HG03196 (cell line): ENCODE measurements around the gene ALKBH4.
A peak's percentile ranks its signal among the peaks of the same experiment; 100 is the strongest.
"Not testable (repeated sequence)": the region's sequence is repeated elsewhere in the genome, so short reads cannot be mapped to it uniquely, and the experiment has no call there.

Source experiments
- ATAC-seq: cut with Tn5 transposase; IDR thresholded peaks from one replicate; pipeline ENCODE4 v1.9.1; 2021; ENCODE audit not compliant: unreplicated experiment

Gene ALKBH4, protein sequence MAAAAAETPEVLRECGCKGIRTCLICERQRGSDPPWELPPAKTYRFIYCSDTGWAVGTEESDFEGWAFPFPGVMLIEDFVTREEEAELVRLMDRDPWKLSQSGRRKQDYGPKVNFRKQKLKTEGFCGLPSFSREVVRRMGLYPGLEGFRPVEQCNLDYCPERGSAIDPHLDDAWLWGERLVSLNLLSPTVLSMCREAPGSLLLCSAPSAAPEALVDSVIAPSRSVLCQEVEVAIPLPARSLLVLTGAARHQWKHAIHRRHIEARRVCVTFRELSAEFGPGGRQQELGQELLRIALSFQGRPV

DNA sequence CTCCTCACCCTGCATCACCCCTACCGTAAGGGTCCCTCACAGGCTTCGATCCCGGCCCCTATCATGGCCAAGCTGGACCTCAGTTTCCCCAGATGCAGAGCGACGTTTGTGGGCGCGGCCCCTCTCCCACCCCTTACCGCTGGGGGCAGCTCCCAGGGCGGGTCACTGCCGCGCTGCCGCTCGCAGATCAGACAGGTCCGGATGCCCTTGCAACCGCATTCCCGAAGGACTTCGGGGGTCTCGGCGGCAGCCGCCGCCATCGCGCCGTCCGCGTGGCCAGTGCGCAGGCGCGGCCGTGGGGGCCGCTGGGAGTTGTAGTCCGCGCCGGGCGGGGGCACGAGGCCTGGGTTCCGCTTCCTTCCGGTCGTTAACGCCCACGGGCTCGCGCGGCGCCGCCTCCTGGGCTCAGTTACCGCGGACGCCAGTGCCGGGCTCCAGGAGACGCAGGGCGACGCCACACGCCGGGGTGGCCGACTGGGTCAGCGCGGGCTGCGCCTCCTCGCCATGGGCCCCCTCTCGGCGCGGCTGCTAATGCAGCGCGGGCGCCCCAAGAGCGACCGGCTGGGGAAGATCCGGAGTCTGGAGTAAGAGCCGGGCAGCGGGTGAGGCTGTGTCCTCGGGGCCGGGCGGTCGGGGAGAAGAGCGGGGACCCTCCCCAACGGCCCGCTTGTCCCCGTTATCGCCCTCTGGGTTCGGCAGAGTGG is at the start of gene ALKBH4, which contains the start of gene LRWD1:
Gene ALKBH4, minus strand, starts transcription at position 287 of the 704 bp plus-strand sequence. Its CDS starts 27 bp downstream, at position 260.
Gene LRWD1, plus strand, starts transcription at position 408 of the 704 bp plus-strand sequence. Its CDS starts 97 bp downstream, at position 505.
- ATAC-seq: peak; percentile 81

DNA sequence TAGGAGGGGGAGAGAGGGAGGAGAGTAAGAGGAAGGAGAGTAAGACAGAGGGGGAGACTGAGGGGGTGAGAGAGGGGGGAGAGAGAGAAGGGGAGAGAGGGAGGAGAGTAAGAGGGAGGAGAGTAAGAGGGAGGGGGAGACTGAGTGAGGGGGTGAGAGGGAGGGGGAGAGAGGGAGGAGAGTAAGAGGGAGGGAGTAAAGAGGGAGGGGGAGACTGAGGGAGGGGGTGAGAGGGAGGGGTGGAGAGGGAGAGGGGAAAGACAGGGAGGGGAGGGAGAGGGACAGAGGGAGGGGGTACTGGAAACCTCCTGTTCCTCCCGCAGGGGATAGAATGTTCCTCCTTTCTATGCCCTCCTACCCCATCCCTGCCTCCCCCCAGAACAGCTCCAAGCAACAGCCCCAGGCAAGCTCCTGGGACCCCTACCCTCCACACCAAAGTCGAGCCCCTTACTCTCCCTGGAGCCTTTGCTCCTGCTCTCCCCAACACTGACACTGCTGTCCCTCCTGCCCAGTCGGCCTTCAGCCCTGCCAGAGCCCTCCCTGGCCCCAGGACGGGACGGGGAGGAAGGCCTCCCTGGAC is 48.1 kb upstream of the ALKBH4 start:
- not testable (repeated sequence) for ATAC-seq

DNA sequence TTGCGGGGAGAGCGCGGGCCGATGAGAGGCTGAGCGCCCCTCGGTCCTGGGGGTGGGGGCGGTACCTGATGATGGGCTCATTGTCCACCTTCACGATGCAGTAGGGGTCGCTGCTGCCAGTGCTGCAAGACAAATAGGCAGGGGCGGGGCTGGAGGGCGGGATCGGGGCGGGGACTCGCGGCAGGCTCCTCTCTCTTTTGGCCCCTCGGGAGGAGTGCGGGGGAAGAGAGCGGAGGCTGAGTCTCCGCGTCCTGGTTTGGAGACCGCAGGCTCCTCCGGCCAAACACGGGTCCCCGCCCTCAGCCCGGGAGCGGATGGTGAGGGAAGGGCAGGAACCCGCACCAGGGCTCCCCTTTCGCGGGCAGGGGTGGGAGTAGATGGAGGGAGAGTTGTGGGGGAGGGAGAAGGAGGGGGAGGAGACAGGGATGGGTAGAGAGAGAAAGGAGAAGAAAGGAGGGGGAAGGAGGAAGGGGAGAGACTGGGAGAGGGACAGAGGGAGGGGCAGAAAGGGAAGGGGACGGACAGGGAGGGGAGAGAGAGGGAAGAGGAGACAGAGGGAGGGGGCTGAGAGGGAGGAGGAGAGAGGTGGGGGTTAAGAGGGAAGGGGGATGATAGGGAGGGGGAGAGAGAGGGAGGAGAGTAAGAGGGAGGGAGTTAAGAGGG is 47.3 kb upstream of the ALKBH4 start:
- peak; percentile 29 for ATAC-seq

DNA sequence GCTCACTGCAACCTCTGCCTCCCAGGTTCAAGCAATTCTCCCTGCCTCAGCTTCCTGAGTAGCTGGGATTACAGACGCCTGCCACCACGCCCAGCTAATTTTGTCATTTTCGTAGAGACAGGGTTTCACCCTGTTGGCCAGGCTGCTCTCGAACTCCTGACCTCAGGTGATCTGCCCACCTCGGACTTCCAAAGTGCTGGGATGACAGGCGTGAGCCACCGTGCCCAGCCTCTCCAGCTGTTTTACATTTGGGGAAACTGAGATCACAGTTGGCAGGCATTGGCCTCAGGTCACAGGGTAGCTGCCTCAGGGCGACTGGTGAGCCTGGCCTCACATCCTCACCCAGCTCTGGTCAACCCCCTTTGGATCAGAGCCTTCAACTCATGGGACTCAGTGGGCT is 45.9 kb upstream of the ALKBH4 start:
- not testable (repeated sequence) for ATAC-seq

DNA sequence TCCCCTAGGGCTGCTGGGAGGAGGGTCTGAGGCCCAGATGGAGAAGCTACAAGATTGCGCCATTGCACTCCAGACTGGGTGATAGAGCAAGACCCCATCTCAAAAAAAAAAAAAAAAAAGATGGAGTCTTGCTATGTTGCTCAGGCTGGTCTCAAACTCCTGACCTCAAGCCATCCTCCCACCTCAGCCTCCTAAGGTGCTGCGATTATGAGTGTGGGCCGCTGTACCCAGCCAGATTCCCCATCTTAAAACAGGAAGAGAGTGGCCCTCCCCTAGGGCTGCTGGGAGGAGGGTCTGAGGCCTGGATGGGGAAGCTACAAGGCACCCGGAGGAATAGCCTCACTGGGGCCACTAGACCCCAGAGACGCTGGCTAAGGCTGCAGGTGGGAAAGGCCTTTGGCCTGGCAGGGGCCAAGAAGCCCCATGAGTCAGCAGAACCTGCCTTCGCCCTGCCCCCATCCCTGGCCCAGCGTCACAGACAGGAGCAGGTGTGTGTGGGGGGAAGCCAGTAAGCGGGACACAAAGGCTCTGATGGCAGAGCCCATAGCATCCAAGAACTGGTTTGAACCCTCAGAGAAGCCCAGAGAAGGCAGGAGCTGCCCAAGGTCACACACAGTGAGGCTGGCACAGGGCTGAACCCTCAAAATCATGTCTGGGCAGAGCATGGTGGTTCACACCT is 42.9 kb upstream of the ALKBH4 start:
- ATAC-seq: not testable (repeated sequence)

DNA sequence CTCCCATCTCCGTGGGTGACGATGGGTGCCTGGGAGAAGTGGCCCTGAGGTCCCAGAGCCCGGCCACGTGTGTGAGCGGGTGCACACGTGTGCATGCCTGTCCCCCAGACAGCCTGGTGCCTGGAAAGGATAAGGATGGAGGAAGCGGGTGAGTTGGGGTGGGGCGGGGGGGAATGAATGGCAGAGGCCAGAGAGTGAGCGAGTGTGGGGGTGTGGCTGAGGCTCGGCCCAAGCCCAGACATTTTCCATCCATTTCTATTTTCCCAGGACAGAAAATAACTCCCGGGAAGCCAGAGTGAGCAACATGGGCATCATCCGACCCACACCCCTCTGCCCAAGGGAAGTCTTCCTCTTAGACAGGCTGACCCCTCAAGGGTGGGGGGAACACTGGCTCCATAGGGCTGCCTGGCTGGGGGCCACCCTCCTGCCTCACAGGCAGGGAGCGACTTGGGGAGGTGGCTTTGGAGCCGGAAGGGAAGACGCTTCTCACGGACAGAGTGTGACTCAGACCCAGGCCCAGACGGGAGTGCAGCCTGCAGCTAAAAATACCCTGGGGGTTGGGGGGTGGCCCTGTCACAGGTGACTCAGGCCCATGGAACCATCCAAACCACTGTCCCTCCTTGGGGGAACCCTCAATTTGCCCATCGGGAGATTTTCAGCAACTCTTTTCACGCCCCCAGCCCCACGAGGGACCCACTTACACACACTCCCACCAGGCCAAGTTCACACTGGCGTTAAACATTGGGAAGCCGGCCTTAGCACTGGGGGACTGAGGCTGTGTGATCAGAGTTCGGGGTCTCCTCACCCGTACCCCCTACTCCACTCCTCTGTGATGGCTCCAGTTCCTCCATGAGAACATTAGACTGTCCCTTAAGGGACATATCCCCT is 40.9 kb upstream of the ALKBH4 start:
- ATAC-seq: not testable (repeated sequence)

DNA sequence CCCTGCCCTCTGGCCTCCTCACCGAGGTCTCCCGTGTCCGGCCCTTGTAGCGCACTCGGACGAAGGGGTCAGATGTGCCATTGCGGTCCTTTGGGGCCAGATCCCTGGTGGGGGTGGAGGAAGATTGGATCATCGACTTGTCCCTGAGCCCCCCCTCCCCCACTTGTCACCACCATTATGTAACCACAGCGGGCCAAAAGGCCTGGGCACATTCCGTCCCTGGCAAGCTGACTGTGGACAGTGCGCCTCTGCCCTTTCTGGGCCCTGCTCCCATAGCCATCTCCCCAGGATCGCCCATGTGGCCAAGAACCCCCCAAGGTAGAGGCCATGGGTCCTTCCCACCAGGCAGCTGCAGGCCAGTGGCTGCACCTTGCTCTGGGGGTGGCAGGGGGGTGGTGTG is 38.5 kb upstream of the ALKBH4 start:
- ATAC-seq: not testable (repeated sequence)

DNA sequence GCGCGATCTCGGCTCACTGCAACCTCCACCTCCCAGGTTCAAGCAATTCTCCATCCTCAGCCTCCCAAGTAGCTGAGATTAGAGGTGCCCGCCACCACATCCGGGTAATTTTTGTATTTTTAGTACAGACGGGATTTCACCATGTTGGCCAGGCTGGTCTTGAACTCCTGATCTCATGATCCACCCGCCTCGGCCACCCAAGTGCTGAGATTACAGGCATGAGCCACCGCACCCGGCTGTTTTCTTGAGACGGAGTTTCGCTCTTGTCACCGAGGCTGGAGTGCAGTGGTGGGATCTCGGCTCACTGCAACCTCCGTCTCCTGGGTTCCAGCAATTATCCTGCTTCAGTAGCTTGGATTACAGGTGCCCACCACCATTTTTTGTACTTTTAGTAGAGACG is 33.7 kb upstream of the ALKBH4 start:
- ATAC-seq: not testable (repeated sequence)

DNA sequence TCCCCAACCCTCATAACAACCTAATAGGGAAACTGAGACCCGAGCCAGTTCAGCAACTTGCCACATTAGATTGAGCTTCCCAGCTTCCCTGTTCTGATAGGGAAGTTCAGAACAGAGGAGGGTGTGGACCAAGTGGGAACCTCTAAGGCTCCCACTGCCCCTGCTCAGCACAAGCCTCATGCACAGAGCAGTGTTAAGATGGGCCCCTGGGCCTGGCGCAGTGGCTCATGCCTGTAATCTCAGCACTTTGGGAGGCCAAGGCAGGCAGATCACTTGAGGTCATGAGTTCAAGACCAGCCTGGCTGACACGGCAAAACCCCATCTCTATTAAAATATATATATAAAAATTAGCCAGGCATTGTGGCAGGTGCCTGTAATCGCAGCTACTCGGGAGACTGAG is 32.6 kb upstream of the ALKBH4 start:
- ATAC-seq: not testable (repeated sequence)

DNA sequence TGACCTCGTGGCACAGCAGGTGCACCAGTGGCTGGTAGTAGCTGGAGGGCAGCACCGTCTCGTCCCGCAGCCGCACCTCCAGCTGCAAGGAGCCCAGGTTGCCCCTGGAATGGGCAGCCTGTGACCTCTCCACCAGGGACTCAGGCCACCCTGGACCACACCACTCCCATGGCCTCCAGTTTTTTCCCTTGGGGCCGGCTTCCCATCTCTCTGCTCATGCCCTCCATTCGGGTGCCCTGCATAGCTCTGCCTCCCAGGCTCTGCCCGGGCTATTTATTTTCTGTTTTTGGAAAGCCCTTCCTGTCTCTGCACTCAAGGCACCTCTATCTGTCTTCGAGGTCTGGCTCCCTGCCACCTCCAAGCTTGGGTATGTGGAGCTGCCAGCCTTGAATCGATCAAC is 32.2 kb upstream of the ALKBH4 start:
- ATAC-seq: not testable (repeated sequence)

DNA sequence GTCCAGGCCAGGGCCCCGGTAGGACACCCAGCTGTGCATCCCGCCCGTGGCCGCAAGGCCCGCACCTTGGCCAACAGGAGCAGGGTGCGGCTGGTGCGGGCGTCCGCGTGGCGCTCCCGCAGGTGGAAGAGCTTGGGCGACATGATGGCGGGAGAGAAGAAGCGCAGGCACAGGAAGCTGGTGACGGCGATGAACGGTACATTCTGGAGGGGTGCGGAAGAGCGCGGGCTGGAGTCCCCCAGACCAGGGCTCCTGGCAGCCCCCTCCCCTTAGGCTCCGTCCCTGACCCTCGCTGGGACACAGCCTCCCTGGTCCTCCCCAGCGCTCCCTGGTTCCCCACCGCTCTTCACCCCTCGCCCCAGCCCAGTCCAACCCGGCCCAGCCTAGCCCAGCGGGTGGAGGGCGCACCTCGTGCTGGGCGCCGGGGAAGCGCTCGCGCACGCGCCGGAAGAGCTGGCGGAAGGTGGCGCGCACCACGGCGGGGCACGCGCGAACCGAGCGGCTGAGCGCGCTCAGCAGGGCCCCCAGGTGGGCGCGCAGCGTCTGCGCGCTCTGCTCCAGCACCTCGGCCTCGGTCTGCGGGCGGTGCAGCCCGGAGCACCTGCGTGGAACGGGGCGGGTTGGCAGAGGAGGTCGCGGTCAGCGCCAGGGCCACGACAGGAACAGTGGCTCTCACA is 29.9 kb upstream of the ALKBH4 start:
- peak; percentile 62 for ATAC-seq

DNA sequence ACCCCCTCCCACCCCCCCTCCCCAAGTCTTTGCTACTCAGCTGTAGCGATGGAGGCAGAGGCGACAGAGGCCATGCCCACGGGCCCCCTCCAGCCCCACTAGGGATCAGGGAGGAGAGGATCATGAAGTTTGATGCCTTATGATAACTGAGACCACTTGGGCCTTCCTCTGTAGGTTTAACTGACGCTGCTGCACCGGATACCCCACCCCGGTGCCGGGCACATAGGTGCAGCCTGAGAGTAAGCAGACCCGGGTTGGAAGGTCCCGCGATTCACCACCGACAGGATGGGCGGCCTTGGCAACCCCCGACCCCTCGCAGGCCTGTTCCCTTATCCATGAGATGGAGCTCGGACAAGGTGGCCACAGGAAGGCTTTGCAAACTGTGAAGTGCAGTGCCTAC is 29.4 kb upstream of the ALKBH4 start:
- ATAC-seq: not testable (repeated sequence)

DNA sequence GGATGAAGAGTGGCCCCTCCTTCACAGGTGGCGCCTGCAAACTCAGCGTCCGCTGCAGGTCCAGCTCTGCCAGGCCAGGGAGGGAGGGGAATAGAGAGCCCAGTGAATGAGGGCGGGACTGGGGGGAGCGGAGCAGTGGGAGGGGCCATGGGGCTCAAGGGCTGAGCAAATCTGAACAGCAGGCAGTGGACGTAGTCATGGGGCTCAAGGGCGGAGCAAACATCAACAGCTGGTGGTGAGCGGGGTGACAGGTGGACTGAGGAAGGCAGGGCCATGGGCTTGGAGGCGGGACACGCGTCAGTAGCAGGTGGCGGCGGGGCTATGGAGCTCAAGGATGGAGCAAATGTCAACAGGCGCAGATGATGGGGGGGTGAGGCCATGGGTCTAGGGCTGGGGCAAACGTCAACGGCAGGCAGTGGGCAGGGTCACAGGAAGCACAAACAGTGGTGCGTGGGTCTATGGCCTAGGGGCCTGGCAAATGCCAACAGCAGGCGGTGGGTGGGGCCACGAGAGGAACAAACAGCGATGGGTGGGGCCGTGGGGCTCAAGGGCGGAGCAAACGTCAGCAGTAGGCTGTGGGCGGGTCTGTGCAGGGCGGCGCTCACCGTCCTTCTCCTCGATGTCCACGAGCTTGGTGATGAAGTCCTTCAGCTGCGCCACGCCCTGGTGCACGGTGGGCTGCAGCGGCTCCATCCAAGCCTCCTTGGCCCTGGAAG is 28.7 kb upstream of the ALKBH4 start:
- ATAC-seq: not testable (repeated sequence)

DNA sequence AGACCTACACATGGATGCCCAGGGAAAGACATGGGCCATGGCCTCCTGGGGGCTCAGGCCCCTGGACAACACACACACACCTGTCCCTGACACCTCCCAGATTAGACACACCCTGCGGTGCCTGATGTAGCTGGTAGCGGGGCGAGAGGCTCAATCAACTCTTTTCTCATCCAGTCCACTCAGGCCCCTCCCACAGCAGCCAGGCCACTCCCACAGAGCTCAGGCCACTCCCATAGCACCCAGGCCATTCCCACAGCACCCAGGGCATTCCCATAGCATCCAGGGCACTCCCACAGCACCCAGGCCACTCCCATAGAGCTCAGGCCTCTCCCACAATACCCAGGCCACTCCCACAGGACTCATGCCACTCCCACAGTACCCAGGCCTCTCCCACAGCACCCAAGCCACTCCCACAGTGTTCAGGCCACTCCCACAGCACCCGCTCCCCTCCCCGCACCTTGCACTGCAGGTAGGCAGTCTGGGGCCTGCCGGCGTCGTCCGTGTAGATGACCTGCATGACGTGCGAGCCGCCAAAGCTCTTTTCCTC is 25.9 kb upstream of the ALKBH4 start:
- peak; percentile 36 for ATAC-seq

DNA sequence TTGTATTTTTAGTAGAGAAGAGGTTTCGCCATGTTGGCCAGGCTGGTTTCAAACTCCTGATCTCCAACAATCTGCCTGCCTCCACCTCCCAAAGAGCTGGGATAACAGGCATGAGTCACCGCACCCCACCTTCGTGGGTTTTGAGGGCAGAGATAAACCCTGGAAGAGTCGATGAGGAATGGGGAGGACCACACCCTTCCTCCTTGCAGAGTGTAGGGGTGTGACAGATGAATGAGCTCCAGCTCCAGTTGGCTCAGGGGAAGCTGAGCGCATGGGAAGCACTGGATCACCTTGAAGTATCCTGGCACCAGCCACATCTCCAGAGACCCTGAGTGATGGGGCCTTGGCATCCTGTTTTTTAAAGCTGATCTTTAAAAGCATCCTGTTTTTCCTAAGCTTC is 19.7 kb upstream of the ALKBH4 start:
- not testable (repeated sequence) for ATAC-seq

DNA sequence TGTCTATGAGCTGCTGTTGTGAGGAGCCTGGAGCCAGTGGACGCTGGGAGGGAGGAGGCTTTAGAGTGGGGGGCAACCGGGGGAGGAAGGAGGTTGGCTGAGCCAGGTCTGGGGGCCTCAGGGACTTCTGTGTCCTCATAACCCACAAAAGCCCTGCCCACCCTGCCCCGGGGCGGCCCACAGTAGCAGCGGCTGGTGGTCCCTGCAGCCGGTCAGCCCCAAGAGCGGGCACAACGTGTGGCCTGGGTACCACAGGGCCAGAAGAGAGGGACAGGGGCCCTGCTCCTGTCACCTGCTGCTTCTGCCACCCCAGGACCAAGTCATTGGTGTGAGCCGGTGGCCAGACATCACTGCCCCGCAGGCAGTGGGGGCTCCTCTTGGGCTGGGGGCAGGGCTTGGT is 17.3 kb upstream of the ALKBH4 start:
- ATAC-seq: not testable (repeated sequence)

DNA sequence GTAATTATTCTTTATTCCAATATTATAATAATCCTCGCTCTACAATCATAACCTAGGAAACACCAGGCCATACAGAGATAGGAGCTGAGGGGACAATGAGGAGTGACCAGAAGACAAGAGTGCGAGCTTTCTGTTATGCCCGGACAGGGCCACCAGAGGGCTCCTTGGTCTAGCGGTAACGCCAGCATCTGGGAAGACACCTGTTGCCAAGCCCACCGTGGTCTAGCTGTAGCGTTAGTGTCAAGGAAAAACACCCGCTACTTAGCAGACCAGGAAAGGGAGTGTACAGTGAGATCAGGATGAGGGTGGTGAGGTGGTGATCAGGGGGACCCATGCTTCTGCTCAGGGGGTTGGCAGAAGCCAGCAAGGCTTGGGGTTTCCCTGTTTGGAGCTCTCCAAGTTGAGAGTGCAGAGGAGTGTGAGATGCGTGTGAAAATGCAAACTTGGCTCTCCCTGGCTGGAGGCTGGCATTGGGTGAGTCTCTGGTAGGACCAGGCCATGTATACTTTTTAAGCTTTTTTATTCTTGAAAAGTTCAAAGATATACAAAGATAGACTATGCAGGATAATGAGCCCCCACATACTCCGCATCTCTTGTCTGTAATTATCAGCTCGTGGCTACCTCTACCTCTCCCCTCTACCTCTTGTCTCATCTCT is 15.4 kb upstream of the ALKBH4 start:
- ATAC-seq: not testable (repeated sequence)

DNA sequence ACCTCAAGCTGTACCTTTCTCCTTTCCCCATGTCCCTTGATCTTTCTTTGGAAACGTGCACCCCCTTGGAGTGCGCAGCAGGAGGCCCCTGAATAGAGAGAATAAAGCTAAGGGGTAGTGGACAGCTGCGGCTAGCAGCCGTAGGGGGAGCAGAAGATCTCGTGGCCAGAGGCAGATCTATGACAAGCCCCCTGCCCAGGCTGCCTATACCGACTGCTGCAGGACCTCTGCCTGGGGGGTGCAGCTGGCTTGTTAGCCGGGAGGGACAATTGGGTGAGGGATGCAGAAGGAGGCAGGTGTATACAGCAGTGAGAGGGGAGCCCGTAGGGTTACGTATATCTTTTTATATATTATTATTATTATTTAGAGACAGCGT is 14.5 kb upstream of the ALKBH4 start:
- ATAC-seq: peak; percentile 21
